HepG2 (cell line): ENCODE data around the gene CADM4. TPM values are rescaled to one million over a fixed set of nuclear protein-coding genes. Genes with fewer than 3 reads are reported as not detected.

ENCODE experiments used
- ATF7 ChIP-seq, 2 experiments: fragments of 450-650 bp in 1 of 2; sonication (generic) in 1 of 2; formaldehyde crosslinking in 1 of 2; IDR thresholded peaks; 2 replicates each; pipeline versions ENCODE4 v1.4.0 to v1.6.1; 2016 to 2020; ENCODE audit warnings: antibody characterized with exemption in 1 of 2, mild to moderate bottlenecking in 1 of 2, missing genetic modification reagents in 1 of 2
- HHEX ChIP-seq: IDR thresholded peaks from 2 replicates; pipeline ENCODE4 v1.6.1; 2016; ENCODE audit warnings: control low read depth
- HNRNPK ChIP-seq: fragments of 200-400 bp; formaldehyde crosslinking; IDR thresholded peaks from 2 replicates; pipeline ENCODE4 v1.6.1; 2018; ENCODE audit warnings: low read length, low read depth, moderate library complexity, mild to moderate bottlenecking; ENCODE audit not compliant: poor library complexity, severe bottlenecking
- LCORL ChIP-seq, 2 experiments: fragments of 450-650 bp in 1 of 2; sonication (generic) in 1 of 2; formaldehyde crosslinking in 1 of 2; IDR thresholded peaks; 2 replicates each; pipeline versions ENCODE4 v1.5.0 to v1.6.1; 2017 to 2020; ENCODE audit warnings: antibody characterized with exemption in 1 of 2, missing genetic modification reagents in 1 of 2
- MAX ChIP-seq: IDR thresholded peaks from 2 replicates; pipeline ENCODE4 v1.6.1; 2012; ENCODE audit warnings: inconsistent platforms
- NAIF1 ChIP-seq: sonication (generic); formaldehyde crosslinking; IDR thresholded peaks from 2 replicates; pipeline ENCODE4 v1.5.0; 2020; ENCODE audit warnings: mild to moderate bottlenecking, missing genetic modification reagents, borderline replicate concordance
- NFIB ChIP-seq: sonication (generic); formaldehyde crosslinking; IDR thresholded peaks from 2 replicates; pipeline ENCODE4 v1.9.0; 2021; ENCODE audit warnings: missing genetic modification reagents, mild to moderate bottlenecking, borderline replicate concordance
- NFKB2 ChIP-seq: sonication (generic); formaldehyde crosslinking; IDR thresholded peaks from 2 replicates; pipeline ENCODE4 v1.4.0; 2020; ENCODE audit warnings: missing genetic modification reagents, borderline replicate concordance
- ZBTB44 ChIP-seq: sonication (generic); formaldehyde crosslinking; IDR thresholded peaks from 2 replicates; pipeline ENCODE4 v1.4.0; 2020; ENCODE audit warnings: missing genetic modification reagents
- ZNF280B ChIP-seq: sonication (generic); formaldehyde crosslinking; IDR thresholded peaks from 2 replicates; pipeline ENCODE4 v1.5.0; 2020; ENCODE audit warnings: missing genetic modification reagents, mild to moderate bottlenecking, borderline replicate concordance
- ZNF598 ChIP-seq: sonication (generic); formaldehyde crosslinking; IDR thresholded peaks from 2 replicates; pipeline ENCODE4 v1.5.1; 2020; ENCODE audit warnings: mild to moderate bottlenecking, missing genetic modification reagents, borderline replicate concordance
- ZNF782 ChIP-seq: sonication (generic); formaldehyde crosslinking; IDR thresholded peaks from 2 replicates; pipeline ENCODE4 v1.4.0; 2020; ENCODE audit warnings: missing genetic modification reagents, mild to moderate bottlenecking, borderline replicate concordance
- polyA plus RNA-seq, 8 experiments: library from polyadenylated mRNA; depleted of rRNA in 3 of 8; stranded (reverse) in 7 of 8; unstranded in 1 of 8; fragments of >200 nt; fragmentation: Illumina TruSeq in 4 of 8; extraction: Trizol in 4 of 8; gene quantifications; 2 replicates each; pipeline versions ENCODE4 v1.2.1 to v1.2.3, GENCODE V29; 2011 to 2016; ENCODE audit warnings: low read depth in 4 of 8, missing spikeins in 1 of 8, mixed read lengths in 1 of 8; ENCODE audit not compliant: insufficient read depth in 1 of 8
- total RNA-seq, 5 experiments: library from RNA; depleted of rRNA; stranded (reverse); fragments of >200 nt; fragmentation: Illumina TruSeq; extraction: Trizol; gene quantifications; 2 replicates each; pipeline ENCODE4 v1.2.3, GENCODE V29; 2016; ENCODE audit warnings: low read depth in 1 of 5
- TF ChIP-seq, protein P1 (sequence below): sonication (generic); formaldehyde crosslinking; IDR thresholded peaks from 2 replicates; pipeline ENCODE4 v1.5.1; 2020; ENCODE audit warnings: mild to moderate bottlenecking, missing genetic modification reagents, moderate library complexity
- TF ChIP-seq, protein P2 (sequence below): sonication (generic); formaldehyde crosslinking; IDR thresholded peaks from 2 replicates; pipeline ENCODE4 v1.5.1; 2020; ENCODE audit warnings: mild to moderate bottlenecking, moderate library complexity, missing genetic modification reagents

CADM4 gene
- total and polyA plus RNA-seq, 2 of the 13 experiments (the other 11 are each of a cell fraction or from before 2014, with no cell fraction given): 8.5 to 16.0 TPM

- TF ChIP-seq ZNF782 (CRISPR knock-in tag) (0 out of 2 replicates have a peak, but pooled peaks have one; percentile 57), ZNF598 (CRISPR knock-in tag) (peak; percentile 49; the same call in 1 of the 2 replicates), MAX (peak; percentile 43), LCORL (IDR thresholded peaks at IDR 0.05) (0 out of 2 replicates have a peak, but pooled peaks have one; percentile 22), LCORL (CRISPR knock-in tag; IDR thresholded peaks at IDR 0.05) (peak; percentile 16; the same call in 1 of the 2 replicates), NAIF1 (CRISPR knock-in tag) (0 out of 2 replicates have a peak, but pooled peaks have one; percentile 66), ZBTB44 (CRISPR knock-in tag) (no peak), HHEX (CRISPR knock-in tag) (no peak), NFIB (CRISPR knock-in tag) (no peak), NFKB2 (CRISPR knock-in tag) (peak; percentile 61; the same call in 1 of the 2 replicates), HNRNPK (peak; percentile 29), ZNF280B (CRISPR knock-in tag) (peak; percentile 55; the same call in 1 of the 2 replicates), ATF7 (IDR thresholded peaks at IDR 0.05) (peak; percentile 93), ATF7 (CRISPR knock-in tag; IDR thresholded peaks at IDR 0.05) (peak; percentile 45; the same call in 1 of the 2 replicates)
- TF ChIP-seq, protein P1, sequence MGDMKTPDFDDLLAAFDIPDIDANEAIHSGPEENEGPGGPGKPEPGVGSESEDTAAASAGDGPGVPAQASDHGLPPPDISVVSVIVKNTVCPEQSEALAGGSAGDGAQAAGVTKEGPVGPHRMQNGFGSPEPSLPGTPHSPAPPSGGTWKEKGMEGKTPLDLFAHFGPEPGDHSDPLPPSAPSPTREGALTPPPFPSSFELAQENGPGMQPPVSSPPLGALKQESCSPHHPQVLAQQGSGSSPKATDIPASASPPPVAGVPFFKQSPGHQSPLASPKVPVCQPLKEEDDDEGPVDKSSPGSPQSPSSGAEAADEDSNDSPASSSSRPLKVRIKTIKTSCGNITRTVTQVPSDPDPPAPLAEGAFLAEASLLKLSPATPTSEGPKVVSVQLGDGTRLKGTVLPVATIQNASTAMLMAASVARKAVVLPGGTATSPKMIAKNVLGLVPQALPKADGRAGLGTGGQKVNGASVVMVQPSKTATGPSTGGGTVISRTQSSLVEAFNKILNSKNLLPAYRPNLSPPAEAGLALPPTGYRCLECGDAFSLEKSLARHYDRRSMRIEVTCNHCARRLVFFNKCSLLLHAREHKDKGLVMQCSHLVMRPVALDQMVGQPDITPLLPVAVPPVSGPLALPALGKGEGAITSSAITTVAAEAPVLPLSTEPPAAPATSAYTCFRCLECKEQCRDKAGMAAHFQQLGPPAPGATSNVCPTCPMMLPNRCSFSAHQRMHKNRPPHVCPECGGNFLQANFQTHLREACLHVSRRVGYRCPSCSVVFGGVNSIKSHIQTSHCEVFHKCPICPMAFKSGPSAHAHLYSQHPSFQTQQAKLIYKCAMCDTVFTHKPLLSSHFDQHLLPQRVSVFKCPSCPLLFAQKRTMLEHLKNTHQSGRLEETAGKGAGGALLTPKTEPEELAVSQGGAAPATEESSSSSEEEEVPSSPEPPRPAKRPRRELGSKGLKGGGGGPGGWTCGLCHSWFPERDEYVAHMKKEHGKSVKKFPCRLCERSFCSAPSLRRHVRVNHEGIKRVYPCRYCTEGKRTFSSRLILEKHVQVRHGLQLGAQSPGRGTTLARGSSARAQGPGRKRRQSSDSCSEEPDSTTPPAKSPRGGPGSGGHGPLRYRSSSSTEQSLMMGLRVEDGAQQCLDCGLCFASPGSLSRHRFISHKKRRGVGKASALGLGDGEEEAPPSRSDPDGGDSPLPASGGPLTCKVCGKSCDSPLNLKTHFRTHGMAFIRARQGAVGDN (CRISPR knock-in tag): peak; percentile 75
- TF ChIP-seq, protein P2, sequence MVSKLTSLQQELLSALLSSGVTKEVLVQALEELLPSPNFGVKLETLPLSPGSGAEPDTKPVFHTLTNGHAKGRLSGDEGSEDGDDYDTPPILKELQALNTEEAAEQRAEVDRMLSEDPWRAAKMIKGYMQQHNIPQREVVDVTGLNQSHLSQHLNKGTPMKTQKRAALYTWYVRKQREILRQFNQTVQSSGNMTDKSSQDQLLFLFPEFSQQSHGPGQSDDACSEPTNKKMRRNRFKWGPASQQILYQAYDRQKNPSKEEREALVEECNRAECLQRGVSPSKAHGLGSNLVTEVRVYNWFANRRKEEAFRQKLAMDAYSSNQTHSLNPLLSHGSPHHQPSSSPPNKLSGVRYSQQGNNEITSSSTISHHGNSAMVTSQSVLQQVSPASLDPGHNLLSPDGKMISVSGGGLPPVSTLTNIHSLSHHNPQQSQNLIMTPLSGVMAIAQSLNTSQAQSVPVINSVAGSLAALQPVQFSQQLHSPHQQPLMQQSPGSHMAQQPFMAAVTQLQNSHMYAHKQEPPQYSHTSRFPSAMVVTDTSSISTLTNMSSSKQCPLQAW: peak; percentile 94
Measured at GRCh38 chr19:43595999-43596841, 43.4 kb downstream of the CADM4 start, which contains the start of the genes IRGQ and ZNF576 (continued).
